GM12801 (cell line): ENCODE measurements around the gene MCTP2.

Source experiments
- TF ChIP-seq, protein P1 (sequence below): IDR thresholded peaks from one replicate; pipeline ENCODE4 v1.5.1; 2011; ENCODE audit warnings: control low read depth; ENCODE audit not compliant: insufficient read length; ENCODE audit errors: extremely low read depth

MCTP2 gene

DNA sequence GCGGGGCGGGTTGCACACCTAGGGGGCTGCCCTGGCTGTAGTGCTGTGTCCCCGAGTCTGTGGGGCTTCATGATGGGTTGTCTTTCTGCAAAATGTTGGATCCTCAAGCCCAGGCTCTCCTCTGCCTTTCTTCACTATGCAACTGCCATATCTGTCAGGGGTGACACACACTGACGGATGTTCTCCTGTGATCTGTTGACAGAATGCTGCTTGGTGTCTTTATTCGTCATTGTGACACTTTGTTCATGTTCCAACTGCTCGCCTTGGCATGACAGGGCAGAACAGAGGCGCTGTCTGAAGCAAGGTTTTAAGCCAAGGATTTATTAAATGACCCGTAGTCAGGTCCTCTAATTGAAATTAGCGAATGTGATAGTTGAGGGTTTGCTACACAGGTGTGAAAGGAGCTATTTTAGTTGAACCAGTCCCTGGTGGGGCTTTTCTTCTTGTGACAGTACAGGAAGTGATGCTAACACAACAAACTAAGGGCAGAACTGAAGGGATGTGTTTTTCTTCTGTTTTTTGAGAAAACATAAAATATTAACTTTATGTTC is 173.4 kb downstream of the MCTP2 start:
- TF ChIP-seq, protein P1, sequence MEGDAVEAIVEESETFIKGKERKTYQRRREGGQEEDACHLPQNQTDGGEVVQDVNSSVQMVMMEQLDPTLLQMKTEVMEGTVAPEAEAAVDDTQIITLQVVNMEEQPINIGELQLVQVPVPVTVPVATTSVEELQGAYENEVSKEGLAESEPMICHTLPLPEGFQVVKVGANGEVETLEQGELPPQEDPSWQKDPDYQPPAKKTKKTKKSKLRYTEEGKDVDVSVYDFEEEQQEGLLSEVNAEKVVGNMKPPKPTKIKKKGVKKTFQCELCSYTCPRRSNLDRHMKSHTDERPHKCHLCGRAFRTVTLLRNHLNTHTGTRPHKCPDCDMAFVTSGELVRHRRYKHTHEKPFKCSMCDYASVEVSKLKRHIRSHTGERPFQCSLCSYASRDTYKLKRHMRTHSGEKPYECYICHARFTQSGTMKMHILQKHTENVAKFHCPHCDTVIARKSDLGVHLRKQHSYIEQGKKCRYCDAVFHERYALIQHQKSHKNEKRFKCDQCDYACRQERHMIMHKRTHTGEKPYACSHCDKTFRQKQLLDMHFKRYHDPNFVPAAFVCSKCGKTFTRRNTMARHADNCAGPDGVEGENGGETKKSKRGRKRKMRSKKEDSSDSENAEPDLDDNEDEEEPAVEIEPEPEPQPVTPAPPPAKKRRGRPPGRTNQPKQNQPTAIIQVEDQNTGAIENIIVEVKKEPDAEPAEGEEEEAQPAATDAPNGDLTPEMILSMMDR: no peak

- TF ChIP-seq, protein P1: no peak
These were observed 179.9 kb downstream of the MCTP2 start for GRCh38 chr15:94411285-94411684.

DNA sequence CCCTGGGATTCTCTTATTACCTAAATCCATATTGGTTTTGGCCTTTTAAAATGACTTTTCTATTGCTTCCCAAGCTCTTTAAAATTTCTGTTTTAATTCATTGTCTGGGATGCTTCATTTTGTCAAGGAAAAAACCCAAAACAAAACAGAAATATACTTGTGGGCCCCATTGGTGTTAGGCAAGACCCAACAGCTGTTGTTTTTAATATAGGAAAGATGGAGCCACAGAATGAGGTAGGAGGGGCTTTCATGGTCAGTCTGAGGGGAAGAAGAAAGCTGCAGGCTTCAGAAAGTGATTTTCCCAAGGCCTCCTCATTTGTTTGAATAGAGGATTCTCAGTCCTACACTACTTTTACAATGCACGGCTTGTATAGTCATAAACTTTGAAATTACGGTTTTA is 180.5 kb downstream of the MCTP2 start:
- TF ChIP-seq, protein P1: no peak

DNA sequence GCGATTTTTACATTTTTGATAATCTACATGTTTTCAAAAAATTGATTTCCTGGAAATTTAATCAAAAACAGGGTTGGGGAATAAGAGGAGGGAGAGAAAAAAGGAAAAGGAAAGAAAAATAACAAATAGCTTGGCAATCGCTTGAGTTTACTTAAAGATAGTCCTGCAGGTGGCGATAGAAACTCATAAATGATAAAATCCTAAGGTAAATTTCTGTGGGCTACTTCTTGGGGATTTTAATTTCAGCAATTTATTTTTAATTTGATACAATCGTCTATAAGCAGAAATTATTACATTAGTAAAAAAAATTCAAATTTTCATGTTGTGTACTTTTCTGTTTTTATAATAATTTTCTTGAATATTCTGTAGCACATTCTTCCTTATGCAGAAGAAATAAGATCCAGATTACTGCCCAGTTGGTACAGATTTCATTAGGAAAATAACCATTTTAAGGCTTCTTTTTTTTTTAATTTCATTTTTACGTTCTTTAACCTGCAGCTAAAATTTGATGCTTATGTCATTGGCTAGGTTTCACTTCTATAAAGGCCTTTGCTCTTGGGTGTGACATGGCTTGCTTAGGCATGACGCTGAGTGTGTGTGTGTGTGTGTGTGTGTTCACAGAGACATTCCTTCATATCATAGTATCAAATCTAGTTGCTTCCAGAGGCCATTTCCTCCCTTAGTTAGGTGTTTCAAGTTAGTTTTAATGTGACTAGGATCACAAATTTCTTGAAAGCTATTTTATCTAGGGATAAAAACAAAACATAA is 181.8 kb downstream of the MCTP2 start:
- TF ChIP-seq, protein P1: no peak

DNA sequence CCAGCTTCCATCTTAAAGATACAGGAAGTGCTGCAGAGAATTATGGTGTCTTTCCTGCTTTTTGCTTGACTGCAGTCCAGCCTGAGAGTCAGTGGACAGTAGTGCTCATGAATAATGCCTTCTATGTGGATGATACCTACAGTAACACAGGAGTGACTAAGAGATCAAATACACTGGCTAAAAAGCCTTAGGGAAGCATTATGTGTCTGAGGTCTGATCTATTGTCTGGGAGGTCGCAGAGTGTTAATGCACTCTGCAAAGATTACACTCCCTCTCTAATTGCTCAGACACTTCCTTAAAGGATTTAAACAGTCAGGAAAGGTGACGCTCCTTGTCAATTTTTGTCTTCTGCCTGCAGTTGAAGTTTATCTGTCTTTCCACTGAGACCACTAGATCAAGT is 183.6 kb downstream of the MCTP2 start:
- TF ChIP-seq, protein P1: no peak

DNA sequence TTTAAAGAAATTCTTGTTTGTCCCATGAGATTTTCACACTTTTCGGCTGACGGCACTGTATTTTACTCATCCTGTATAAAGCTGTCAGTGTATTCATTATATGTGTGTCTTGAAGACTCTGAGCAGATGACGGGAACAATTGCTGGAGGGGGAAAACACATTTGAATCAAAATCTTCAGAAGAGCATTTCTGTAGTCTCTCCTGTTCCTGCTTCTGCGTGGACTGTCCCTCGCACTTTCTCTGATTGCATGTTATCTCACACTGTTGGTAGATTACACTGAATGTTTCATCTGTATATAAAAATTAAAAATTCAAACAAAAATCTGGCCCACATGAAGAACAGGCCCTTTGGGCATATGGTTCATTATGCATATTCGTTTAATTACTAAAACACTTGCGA is 184.9 kb downstream of the MCTP2 start:
- TF ChIP-seq, protein P1: no peak

DNA sequence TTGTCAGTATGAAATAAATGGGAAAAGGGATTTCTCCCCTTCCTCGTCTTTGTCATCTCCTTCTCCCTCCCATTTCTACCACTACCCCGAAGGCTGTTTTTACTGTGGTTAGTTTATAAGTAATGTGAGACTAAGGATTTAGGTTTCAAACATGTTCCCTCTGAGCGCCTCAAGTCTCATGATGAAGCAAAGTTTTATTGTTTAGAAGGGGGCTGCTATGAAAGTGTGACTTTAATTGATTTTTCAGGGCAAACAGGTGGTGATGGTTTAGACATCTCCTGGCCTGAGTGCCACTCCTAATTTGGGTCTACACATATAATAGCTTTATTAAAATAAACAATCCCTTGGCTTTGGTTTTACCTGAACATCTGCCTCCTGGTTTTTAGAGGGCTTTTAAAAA is 185.5 kb downstream of the MCTP2 start:
- TF ChIP-seq, protein P1: no peak
